Spleen (tissue), 11 donors: ENCODE data around the gene PDGFRB. TPM values are rescaled to one million over a fixed set of nuclear protein-coding genes. Genes with fewer than 3 reads are reported as not detected.

ENCODE experiments used
- DNase-seq: peaks from one replicate; pipeline ENCODE4 v3.0.0-alpha.2; 2020
- H3K27ac ChIP-seq, 8 donors: fragments of 200-600 bp; sonication (generic) in 7 of 8; 1 replicate in 4 of 8; 2 replicates in 4 of 8; pipeline versions ENCODE4 v1.5.0 to v1.8.0; 2016 to 2021; ENCODE audit warnings: inconsistent platforms in 4 of 8, mild to moderate bottlenecking in 4 of 8, moderate library complexity in 1 of 8
- H3K27me3 ChIP-seq, 7 donors: fragments of 200-600 bp; sonication (generic) in 6 of 7; replicated peaks in 1 of 7; 1 replicate in 4 of 7; 2 replicates in 3 of 7; pipeline versions ENCODE4 v1.5.0 to v1.8.0; 2016 to 2021; ENCODE audit warnings: inconsistent platforms in 3 of 7, mild to moderate bottlenecking in 1 of 7
- H3K36me3 ChIP-seq, 6 donors: fragments of 200-600 bp; sonication (generic) in 5 of 6; 1 replicate in 4 of 6; 2 replicates in 2 of 6; pipeline versions ENCODE4 v1.5.0 to v1.8.0; 2016 to 2021; ENCODE audit warnings: inconsistent platforms in 2 of 6
- H3K4me1 ChIP-seq, 6 donors: fragments of 200-600 bp; sonication (generic) in 5 of 6; 1 replicate in 3 of 6; 2 replicates in 3 of 6; pipeline versions ENCODE4 v1.5.0 to v1.8.0; 2016 to 2021; ENCODE audit warnings: inconsistent platforms in 3 of 6
- H3K4me3 ChIP-seq, 8 donors: fragments of 200-600 bp; sonication (generic) in 7 of 8; 1 replicate in 4 of 8; 2 replicates in 4 of 8; pipeline versions ENCODE4 v1.5.0 to v1.8.0; 2016 to 2021; ENCODE audit warnings: inconsistent platforms in 4 of 8, mild to moderate bottlenecking in 4 of 8, moderate library complexity in 2 of 8
- H3K9me3 ChIP-seq, 8 donors: fragments of 200-600 bp; sonication (generic) in 7 of 8; 1 replicate in 4 of 8; 2 replicates in 4 of 8; pipeline versions ENCODE4 v1.5.0 to v1.8.0; 2016 to 2021; ENCODE audit warnings: inconsistent platforms in 4 of 8
- POLR2A ChIP-seq, 3 donors: fragments of 450-650 bp; IDR thresholded peaks; one replicate each; pipeline ENCODE4 v1.5.1; 2017; ENCODE audit warnings: antibody characterized with exemption in 3 of 3, mild to moderate bottlenecking in 1 of 3
- POLR2AphosphoS5 ChIP-seq, 3 donors: sonication (generic); formaldehyde crosslinking; IDR thresholded peaks; one replicate each; pipeline ENCODE4 v1.5.1; 2017; ENCODE audit warnings: antibody characterized with exemption in 3 of 3
- WGBS, 5 donors: extraction: QIAGEN DNeasy Blood & Tissue Kit in 3 of 5; methylation state at CpG; one replicate each; pipeline versions ENCODE4 v1.1.5 to v1.1.7; 2013 to 2018; 5-methylcytosine and 5-hydroxymethylcytosine counted together
- intact Hi-C: fragments of 100-400 bp; cut with DNase I; formaldehyde crosslinking; loops from one replicate; pipeline ENCODE4 v1.15.0; 2023; ENCODE audit warnings: low total_unique reads
- polyA plus RNA-seq, 3 donors: library from polyadenylated mRNA; stranded (reverse); fragments of 200-250 nt; gene quantifications; one replicate each; pipeline ENCODE4 v1.2.1, GENCODE V29; 2013
- total RNA-seq, 7 donors: library from RNA; depleted of rRNA in 3 of 7; stranded (reverse); fragments of >200 nt in 3 of 7; fragmentation: NEBNext Ultra II Directional in 4 of 7; extraction: Animal tissue kit (Norgen Biotek cat#: 25700) in 4 of 7; gene quantifications; one replicate each; pipeline versions ENCODE4 v1.1.0 to v1.2.1, GENCODE V29; 2016 to 2021
- TF ChIP-seq, protein P1 (sequence below), 11 experiments: fragments of 200-600 bp in 7 of 11; fragments of 450-650 bp in 4 of 11; sonication (generic) in 4 of 11; IDR thresholded peaks in 8 of 11; conservative IDR thresholded peaks in 3 of 11; 1 replicate in 7 of 11; 2 replicates in 4 of 11; pipeline versions ENCODE4 v1.4.0 to v1.8.0; 2016 to 2021; ENCODE audit warnings: antibody characterized with exemption in 11 of 11, inconsistent platforms in 4 of 11, mild to moderate bottlenecking in 1 of 11
- donor health status: healthy with polysubstance abuse.
- donor health status: DM: no; HTN: no; CAD: no; lungs with moderate emphysema.
- donor health status: DM: no; HTN: no; CAD: no.
- donor health status: Bipolar disorder and iron deficiency.
- donor health status: healthy.
- donor health status: DM: no; HTN: no; CAD: no.
- donor health status: DM: yes; HTN: yes; CAD: no.

Gene PDGFRB
- total and polyA plus RNA-seq, 10 donors, result 12.8 to 144 (median 88.5) TPM

DNA sequence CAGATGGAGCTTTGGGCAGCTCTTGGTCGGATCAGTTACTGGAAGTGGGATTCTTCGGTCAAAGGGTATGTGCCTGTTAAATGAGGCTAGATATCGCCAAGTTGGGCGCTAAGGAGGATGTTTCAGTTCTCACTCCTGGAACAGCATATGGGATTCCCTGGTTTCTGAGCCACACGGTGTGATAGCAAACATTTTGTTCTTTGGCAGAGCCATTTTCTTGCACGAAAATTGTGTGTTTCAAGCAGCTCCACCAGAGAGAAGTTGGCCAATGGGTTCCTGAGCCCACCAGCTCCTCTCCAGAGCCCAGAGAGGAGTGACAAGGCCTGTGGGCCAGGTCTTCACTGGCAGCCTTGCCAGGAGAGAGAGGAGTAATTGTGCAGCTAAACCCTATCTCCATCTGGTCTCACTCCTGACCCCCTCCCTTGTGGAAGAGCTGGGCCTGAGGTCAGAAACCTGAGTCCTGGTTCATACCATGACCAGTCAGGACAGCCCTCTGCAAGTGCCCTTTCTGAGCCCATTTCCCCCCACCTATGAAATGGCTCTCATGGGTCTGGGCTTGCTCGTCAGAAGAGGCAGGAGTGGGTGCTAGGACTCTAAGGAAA, 23.5 kb upstream of the PDGFRB start:
- Histone ChIP-seq H3K4me1 (peaks cover 0 to 17% (median 6%) of the 10 kb centered on the region in 6 donors), H3K27ac (peak overlapping the region in 2 of 8 donors; percentile 68), H3K9me3 (no peaks in the 10 kb centered on the region), H3K4me3 (no peak overlapping the region), H3K27me3 (peaks cover 0 to 6% (median 0%) of the 10 kb centered on the region in 7 donors), H3K36me3 (no peaks in the 10 kb centered on the region)
- WGBS, 5 donors, result 91 to 96% (median 92%) methylated on average over 7 of the region's 7 CpGs
- intact Hi-C loops, result no loop called here
- TF ChIP-seq POLR2AphosphoS5 (IDR thresholded peaks at IDR 0.05) (no peak), POLR2A (IDR thresholded peaks at IDR 0.05) (no peak)
- TF ChIP-seq, protein P1, sequence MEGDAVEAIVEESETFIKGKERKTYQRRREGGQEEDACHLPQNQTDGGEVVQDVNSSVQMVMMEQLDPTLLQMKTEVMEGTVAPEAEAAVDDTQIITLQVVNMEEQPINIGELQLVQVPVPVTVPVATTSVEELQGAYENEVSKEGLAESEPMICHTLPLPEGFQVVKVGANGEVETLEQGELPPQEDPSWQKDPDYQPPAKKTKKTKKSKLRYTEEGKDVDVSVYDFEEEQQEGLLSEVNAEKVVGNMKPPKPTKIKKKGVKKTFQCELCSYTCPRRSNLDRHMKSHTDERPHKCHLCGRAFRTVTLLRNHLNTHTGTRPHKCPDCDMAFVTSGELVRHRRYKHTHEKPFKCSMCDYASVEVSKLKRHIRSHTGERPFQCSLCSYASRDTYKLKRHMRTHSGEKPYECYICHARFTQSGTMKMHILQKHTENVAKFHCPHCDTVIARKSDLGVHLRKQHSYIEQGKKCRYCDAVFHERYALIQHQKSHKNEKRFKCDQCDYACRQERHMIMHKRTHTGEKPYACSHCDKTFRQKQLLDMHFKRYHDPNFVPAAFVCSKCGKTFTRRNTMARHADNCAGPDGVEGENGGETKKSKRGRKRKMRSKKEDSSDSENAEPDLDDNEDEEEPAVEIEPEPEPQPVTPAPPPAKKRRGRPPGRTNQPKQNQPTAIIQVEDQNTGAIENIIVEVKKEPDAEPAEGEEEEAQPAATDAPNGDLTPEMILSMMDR (IDR thresholded peaks at IDR 0.05 in 8 of 11, conservative IDR thresholded peaks at IDR 0.05 in 3 of 11), result no peak
- DNase-seq, result no peak

DNA sequence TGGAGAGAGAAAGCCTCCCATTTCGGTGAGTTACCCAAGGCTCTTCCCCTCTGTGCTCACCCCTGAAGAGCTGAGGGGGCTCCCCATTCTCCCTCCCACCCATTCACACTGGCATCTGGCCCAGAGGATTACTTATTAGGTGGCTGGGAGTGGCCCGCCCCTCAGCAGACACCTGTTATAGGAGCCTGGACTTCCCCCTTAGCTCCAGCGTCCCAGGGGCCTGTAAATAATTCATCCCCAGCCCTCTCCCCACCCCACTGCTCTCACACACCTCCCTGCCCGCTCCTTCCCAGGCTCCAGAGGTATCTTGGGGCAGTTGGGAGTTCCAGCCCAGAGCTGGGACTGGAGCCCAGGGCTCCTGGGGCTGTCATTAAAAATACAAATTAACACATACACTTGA, 22.6 kb upstream of the PDGFRB start:
- Histone ChIP-seq H3K36me3 (no peaks in the 10 kb centered on the region), H3K4me1 (peaks cover 0 to 17% (median 6%) of the 10 kb centered on the region in 6 donors), H3K27me3 (peaks cover 0 to 6% (median 0%) of the 10 kb centered on the region in 7 donors), H3K9me3 (no peaks in the 10 kb centered on the region), H3K27ac (no peak overlapping the region), H3K4me3 (no peak overlapping the region)
- TF ChIP-seq POLR2A (IDR thresholded peaks at IDR 0.05) (no peak), POLR2AphosphoS5 (IDR thresholded peaks at IDR 0.05) (no peak)
- TF ChIP-seq, protein P1 (IDR thresholded peaks at IDR 0.05 in 8 of 11, conservative IDR thresholded peaks at IDR 0.05 in 3 of 11), result no peak
- DNase-seq, result no peak
- 38 to 66% (median 57%) methylated on average over 3 to 4 of the region's 4 CpGs for WGBS, 5 donors
- intact Hi-C loops, result no loop called here

DNA sequence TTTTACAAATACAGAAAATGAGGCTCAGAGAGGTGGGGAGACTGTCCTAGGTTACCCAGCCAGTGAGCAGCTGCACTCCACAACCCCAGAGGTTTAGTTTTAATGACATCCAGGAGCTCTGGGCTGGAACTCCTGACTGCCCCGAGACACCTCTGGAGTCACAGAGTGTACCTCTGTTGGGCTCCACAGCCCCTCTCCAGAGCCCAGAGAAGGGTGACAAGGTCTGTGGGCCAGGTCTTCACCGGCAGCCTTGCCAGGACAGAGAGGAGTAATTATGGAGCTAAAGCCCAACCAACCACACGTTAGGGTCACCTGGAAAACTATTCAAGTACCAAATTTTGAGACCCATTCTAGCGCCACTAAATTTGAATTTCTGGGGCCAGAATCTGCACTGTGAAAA, 22.1 kb upstream of the PDGFRB start:
- 81 to 92% (median 84%) methylated on average over 3 to 4 of the region's 4 CpGs for WGBS, 5 donors
- no peaks in the 10 kb centered on the region for H3K9me3 ChIP-seq
- peaks cover 0 to 17% (median 6%) of the 10 kb centered on the region in 6 donors for H3K4me1 ChIP-seq
- peaks cover 0 to 6% (median 0%) of the 10 kb centered on the region in 7 donors for H3K27me3 ChIP-seq
- intact Hi-C loops, result no loop called here
- H3K27ac ChIP-seq, result no peak overlapping the region
- TF ChIP-seq, protein P1 (IDR thresholded peaks at IDR 0.05 in 8 of 11, conservative IDR thresholded peaks at IDR 0.05 in 3 of 11), result no peak
- TF ChIP-seq POLR2AphosphoS5 (IDR thresholded peaks at IDR 0.05) (no peak), POLR2A (IDR thresholded peaks at IDR 0.05) (no peak)
- DNase-seq, result no peak
- H3K4me3 ChIP-seq, result no peak overlapping the region
- no peaks in the 10 kb centered on the region for H3K36me3 ChIP-seq

DNA sequence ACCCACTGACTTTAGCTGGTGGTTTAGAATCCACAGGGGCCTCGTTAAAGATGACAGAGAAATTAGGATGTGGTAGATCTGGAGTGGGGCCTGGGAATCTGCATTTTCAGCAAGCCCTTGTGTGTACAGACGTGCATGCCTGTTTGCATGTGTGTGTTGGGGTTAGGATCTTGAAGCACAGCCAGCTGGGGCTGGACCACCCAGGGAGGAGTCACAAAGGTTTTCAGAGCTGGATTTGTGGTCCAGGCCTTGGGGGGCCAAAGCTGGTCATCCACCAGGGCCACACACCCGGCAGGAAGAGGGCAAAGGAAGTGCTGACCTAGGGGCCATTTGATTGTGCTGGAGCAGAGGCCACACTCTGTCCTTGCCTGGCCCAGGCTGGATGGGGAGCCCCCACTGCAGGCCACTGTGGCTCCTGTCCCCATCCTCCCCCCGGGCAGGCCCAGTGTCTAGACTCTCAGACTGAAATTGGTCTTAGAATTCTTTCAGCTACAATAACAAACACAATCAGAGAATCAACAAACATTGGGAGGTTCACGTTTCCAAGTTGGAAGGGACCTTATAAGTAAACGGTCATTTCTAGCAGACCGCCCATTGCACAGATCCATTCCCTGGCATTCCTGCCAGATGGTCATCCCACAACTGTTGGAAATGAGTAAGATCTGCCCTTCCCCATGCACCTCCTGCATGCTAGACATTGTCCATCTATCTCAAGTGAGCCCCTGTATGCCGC, 21.3 kb upstream of the PDGFRB start:
- 70 to 85% (median 80%) methylated on average over 8 of the region's 8 CpGs for WGBS, 5 donors
- Histone ChIP-seq H3K27me3 (peaks cover 0 to 7% (median 0%) of the 10 kb centered on the region in 7 donors), H3K9me3 (no peaks in the 10 kb centered on the region), H3K36me3 (no peaks in the 10 kb centered on the region), H3K27ac (no peak overlapping the region), H3K4me1 (peaks cover 0 to 17% (median 6%) of the 10 kb centered on the region in 6 donors), H3K4me3 (no peak overlapping the region)
- intact Hi-C loops, result no loop called here
- DNase-seq, result no peak
- TF ChIP-seq POLR2A (IDR thresholded peaks at IDR 0.05) (no peak), POLR2AphosphoS5 (IDR thresholded peaks at IDR 0.05) (no peak)
- TF ChIP-seq, protein P1 (IDR thresholded peaks at IDR 0.05 in 8 of 11, conservative IDR thresholded peaks at IDR 0.05 in 3 of 11), result no peak
